Measurements from ENCODE around the gene PCDHGB3.
"Not testable (repeated sequence)": the region's sequence is repeated elsewhere in the genome, so short reads cannot be mapped to it uniquely, and the experiment has no call there.

Gene PCDHGB3

DNA sequence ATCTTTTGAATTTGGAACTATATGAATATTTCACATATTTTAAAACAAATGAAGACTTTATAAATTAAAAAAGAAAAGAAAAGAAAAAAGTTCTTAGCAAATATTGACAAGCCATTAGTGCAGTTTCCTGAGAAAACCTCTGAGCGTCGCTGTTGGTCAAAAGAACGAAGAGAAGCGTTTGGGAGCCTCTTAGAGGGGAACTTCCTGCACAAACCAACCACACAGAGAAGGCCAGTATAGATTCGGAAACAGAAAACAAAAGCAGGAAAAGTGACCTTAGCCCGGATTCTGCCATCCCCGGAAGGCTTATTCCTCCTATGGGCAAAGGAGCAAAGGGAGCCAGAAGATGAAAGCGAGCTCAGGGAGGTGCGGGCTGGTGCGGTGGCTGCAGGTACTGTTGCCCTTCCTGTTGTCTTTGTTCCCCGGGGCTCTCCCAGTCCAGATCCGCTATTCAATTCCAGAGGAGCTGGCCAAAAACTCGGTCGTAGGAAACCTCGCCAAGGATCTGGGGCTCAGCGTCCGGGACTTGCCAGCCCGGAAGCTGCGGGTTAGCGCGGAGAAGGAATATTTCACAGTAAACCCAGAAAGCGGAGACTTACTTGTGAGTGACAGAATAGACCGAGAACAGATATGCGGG is 10.1 kb upstream of the PCDHGB3 start, which contains the start of gene PCDHGB2:
Gene PCDHGB2 (plus strand): TSS at position 205 of the 637 bp plus-strand sequence. CDS start 142 bp downstream, at position 347.
- DNase-seq: no peak

- no peak for DNase-seq
Observed at GRCh38 chr5:141360685-141361084, 9.4 kb upstream of the PCDHGB3 start.

DNA sequence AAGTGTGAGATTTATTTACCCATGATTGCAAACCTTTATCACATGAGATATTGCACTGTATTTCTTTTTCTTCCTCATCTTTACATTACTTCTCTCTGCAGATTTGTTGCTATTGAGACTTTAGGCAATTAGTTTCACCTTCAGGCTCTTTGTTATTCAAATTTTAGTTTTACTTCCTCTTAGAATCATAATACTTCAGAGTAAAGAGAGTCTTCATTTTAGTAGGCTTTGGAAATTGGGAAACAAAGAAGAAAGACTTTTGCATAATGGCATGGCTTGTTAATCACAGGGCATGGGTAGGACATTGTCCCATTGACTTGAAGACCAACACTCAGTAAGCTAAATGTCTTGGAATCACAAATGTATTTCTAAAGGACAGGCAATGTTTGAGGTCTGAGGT is 7.3 kb upstream of the PCDHGB3 start:
- no peak for DNase-seq

- DNase-seq: no peak
Observed at GRCh38 chr5:141363952-141364660, 5.9 kb upstream of the PCDHGB3 start, which contains the start of gene PCDHGA5. Gene PCDHGA5, plus strand, starts transcription at chr5:141364162. Its CDS starts 169 bp downstream, at chr5:141364331.

DNA sequence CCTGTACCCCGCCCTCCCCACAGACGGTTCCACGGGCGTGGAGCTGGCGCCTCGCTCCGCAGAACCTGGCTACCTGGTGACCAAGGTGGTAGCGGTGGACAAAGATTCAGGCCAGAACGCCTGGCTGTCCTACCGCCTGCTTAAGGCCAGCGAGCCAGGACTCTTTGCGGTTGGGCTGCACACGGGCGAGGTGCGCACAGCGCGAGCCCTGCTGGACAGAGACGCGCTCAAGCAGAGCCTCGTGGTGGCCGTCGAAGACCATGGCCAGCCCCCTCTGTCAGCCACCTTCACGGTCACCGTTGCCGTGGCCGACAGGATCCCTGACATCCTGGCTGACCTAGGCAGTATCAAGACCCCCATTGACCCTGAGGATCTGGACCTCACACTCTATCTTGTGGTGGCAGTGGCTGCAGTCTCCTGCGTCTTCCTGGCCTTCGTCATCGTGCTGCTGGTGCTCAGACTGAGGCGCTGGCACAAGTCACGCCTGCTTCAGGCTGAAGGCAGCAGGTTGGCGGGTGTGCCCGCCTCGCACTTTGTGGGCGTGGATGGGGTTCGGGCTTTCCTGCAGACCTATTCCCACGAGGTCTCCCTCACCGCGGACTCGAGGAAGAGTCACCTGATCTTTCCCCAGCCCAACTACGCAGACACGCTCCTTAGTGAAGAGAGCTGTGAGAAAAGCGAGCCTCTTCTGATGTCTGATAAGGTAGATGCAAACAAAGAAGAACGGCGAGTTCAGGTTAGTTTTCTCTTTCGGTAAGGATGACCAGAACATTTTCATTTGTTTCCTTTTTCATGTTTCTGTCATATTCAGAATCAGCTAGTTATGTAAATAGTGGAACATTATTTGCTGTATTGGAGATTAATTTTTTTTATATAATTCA is 3.8 kb upstream of the PCDHGB3 start:
- DNase-seq: no peak

GRCh38 chr5:141371572-141372475 is 1.8 kb downstream of the PCDHGB3 start:
- no peak for DNase-seq

DNA sequence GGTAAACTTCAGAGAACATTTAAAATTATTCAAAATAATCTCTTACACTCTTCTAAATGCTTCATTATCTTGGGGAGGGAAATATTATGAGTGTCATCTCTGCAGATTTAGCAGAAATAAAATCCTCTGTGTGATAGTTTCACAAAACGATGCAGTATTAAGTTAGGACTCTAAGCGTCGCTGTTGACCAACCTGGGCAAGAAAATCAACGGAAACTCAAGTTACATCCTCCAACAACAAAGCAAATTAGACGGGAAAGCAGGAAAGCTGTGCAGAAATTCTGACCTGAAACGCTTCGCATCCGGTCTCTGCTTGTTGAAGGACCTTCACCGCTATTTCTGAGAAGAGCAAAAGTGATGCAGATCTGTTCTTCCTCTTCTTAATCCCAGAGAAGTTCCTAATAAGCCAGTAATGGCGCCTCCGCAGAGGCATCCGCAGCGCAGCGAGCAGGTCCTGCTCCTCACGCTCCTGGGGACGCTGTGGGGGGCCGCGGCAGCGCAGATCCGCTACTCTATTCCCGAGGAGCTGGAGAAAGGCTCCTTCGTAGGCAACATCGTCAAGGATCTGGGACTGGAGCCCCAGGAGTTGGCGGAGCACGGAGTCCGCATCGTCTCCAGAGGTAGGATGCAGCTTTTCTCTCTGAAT is 3.8 kb downstream of the PCDHGB3 start, which contains the start of gene PCDHGA6:
Gene PCDHGA6 (plus strand): TSS at position 219 of the 645 bp plus-strand sequence. CDS start 193 bp downstream, at position 412.
- DNase-seq: no peak

DNA sequence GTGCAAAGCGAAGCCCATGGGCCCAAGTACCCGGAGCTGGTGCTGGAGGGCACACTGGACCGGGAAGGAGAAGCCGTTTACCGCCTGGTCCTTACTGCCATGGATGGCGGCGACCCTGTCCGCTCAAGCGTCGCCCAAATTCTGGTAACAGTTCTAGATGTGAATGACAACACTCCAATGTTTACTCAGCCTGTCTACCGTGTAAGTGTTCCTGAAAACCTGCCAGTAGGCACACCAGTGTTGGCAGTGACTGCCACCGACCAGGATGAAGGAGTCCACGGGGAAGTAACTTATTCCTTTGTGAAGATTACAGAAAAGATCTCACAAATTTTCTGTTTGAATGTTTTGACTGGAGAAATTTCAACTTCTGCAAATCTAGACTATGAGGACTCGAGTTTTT is 4.6 kb downstream of the PCDHGB3 start:
- DNase-seq: no peak

DNA sequence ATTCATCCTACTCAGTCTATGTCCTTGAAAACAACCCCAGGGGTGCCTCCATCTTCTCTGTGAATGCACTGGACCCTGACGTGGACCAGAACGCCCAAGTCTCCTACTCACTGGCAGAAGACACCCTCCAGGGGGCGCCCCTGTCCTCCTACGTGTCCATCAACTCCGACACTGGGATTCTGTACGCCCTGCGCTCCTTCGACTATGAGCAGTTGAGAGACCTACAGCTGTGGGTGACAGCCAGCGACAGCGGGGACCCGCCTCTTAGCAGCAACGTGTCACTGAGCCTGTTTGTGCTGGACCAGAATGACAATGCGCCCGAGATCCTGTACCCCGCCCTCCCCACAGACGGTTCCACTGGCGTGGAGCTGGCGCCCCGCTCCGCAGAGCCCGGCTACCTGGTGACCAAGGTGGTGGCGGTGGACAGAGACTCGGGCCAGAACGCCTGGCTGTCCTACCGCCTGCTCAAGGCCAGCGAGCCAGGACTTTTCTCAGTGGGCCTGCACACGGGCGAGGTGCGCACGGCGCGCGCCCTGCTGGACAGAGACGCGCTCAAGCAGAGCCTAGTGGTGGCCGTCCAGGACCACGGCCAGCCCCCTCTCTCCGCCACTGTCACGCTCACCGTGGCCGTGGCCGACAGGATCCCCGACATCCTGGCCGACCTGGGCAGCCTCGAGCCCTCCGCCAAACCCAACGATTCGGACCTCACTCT is 5.6 kb downstream of the PCDHGB3 start:
- not testable (repeated sequence) for DNase-seq

DNA sequence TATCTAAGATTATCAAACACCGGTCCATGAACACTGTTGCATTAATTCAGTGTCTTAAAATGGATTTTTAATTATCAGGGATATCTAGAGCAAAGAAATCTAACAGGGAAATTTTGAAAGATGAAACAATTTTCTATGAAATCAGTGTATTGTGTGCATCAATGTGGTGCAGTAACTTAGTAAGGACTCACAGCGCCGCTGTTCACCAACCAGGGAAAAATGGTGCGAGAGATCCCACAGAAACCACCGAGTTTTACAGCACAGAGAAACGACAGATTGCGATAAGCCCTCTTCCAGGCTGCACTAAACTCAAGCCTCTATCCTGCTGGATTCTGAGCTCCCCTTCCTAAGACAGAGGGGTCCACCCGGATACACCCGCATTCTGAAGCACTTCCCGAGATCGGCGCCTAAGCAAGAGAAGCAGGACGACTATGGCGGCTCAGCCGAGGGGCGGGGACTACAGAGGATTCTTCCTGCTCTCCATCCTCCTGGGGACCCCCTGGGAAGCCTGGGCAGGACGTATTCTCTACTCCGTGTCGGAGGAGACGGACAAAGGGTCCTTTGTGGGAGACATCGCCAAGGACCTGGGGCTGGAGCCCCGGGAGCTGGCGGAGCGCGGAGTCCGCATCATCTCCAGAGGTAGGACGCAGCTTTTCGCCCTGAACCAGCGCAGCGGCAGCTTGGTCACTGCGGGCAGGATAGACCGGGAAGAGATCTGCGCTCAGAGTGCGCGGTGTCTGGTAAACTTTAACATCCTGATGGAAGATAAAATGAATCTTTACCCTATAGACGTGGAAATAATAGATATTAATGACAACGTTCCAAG is 12.6 kb downstream of the PCDHGB3 start, which contains the start of gene PCDHGA7:
Gene PCDHGA7 (plus strand): TSS at position 274 of the 826 bp plus-strand sequence. CDS start 158 bp downstream, at position 432.
- no peak for DNase-seq

DNA sequence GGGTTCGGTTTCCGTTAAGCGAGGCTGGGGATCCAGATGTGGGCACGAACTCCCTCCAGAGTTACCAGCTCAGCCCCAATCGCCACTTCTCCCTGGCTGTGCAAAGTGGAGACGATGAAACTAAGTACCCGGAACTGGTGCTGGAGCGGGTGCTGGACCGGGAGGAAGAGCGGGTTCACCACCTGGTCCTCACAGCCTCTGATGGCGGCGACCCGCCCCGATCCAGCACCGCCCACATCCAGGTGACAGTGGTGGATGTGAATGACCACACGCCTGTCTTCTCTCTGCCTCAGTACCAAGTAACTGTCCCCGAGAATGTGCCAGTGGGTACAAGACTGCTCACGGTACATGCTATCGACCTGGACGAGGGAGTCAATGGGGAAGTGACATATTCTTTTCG is 13.3 kb downstream of the PCDHGB3 start:
- no peak for DNase-seq

GRCh38 chr5:141384471-141385267 is 14.6 kb downstream of the PCDHGB3 start:
- DNase-seq: no peak

DNA sequence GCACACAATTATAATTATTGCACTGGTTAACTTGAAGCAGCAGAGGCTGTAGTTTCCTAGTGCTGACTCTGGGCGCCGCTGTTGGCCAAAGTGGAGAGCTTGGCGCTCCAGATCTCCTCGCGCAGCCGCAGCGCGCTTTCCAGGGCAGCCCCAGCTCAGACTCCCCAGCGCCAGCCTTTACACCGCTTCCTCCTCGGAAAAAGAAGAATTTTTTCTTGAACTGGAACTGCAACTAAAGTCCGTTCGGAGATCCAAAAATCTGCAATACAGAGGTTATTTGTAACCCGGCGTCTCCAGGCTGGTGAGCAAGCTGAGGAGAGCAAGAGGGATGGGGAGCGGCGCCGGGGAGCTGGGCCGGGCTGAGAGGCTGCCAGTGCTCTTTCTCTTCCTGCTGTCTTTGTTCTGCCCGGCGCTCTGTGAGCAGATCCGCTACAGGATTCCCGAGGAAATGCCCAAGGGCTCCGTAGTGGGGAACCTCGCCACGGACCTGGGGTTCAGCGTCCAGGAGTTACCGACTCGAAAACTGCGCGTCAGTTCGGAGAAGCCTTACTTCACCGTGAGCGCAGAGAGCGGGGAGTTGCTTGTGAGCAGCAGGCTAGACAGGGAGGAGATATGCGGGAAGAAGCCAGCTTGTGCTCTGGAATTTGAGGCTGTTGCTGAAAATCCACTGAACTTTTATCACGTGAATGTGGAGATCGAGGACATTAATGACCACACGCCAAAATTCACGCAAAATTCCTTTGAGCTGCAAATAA is 17.7 kb downstream of the PCDHGB3 start, which contains the start of gene PCDHGB4:
Gene PCDHGB4 (plus strand): TSS at position 142 of the 755 bp plus-strand sequence. CDS start 187 bp downstream, at position 329.
- DNase-seq: not testable (repeated sequence)

DNA sequence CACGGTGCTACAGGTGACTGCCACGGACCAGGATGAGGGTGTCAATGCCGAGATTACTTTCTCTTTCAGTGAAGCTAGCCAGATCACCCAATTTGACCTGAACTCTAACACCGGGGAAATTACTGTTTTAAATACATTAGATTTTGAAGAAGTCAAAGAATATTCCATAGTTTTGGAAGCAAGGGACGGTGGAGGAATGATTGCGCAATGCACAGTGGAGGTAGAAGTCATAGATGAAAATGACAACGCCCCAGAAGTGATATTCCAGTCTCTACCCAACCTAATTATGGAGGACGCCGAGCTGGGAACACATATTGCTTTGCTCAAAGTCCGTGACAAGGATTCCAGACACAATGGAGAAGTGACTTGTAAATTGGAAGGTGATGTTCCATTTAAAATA is 18.6 kb downstream of the PCDHGB3 start:
- no peak for DNase-seq

DNA sequence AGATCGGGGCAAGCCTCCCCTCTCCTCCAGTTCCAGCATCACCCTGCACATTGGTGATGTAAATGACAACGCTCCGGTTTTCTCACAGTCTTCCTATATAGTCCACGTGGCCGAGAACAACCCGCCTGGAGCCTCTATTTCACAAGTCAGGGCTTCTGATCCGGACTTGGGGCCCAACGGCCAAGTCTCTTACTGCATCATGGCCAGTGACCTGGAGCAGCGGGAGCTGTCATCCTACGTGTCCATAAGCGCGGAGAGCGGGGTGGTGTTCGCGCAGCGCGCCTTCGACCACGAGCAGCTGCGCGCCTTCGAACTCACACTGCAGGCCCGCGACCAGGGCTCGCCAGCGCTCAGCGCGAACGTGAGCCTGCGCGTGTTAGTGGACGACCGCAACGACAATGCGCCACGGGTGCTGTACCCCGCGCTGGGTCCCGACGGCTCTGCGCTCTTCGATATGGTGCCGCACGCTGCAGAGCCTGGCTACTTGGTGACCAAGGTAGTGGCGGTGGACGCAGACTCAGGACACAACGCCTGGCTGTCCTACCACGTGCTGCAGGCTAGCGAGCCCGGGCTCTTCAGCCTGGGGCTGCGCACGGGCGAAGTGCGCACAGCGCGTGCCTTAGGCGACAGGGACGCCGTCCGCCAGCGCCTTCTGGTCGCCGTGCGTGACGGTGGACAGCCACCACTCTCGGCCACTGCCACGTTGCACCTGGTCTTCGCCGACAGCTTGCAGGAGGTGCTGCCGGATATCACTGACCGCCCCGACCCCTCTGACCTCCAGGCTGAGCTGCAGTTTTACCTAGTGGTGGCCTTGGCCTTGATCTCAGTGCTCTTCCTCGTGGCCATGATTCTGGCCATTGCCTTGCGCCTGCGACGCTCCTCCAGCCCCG is 19.4 kb downstream of the PCDHGB3 start:
- DNase-seq: no peak

GRCh38 chr5:141392429-141393198 is 22.6 kb downstream of the PCDHGB3 start, which contains the start of gene PCDHGA8:
Gene PCDHGA8, plus strand, starts transcription at chr5:141392633. Its CDS starts 181 bp downstream, at chr5:141392814.
- DNase-seq: no peak

Data from NCI-H187 treated with DMSO at 0.1 percent for 48 hours (cell line).